HL-60 (cell line): ENCODE measurements around the gene PLCB1.

Source experiments
- POLR2AphosphoS5 ChIP-seq: IDR thresholded peaks from 2 replicates; pipeline ENCODE4 v1.6.1; 2012; ENCODE audit warnings: low read depth
- TF ChIP-seq, protein P1 (sequence below): IDR thresholded peaks from one replicate; pipeline ENCODE4 v1.5.1; 2011; ENCODE audit warnings: low read length, control low read depth, inconsistent platforms; ENCODE audit not compliant: insufficient read depth

DNA sequence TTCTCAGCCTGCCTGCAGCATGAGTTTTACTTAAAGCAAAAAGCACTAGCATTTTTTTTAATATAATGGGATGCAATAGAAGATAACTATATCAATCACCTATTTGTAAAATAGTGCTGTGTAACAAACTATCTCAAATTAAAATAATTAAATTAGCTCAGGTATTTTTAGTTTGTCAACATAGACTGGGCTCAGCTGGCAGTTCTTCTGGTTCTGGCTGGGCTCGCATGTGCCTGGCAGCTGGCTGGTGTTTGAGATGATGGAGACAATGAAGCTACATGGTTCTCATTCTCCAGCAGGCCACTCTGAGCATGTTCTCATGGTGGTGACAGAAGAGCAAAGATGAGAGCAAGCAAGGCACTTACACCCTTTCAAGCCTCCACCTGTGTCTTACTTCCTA lies 181.0 kb downstream of the PLCB1 start:
- no peak for TF ChIP-seq POLR2AphosphoS5
- TF ChIP-seq, protein P1, sequence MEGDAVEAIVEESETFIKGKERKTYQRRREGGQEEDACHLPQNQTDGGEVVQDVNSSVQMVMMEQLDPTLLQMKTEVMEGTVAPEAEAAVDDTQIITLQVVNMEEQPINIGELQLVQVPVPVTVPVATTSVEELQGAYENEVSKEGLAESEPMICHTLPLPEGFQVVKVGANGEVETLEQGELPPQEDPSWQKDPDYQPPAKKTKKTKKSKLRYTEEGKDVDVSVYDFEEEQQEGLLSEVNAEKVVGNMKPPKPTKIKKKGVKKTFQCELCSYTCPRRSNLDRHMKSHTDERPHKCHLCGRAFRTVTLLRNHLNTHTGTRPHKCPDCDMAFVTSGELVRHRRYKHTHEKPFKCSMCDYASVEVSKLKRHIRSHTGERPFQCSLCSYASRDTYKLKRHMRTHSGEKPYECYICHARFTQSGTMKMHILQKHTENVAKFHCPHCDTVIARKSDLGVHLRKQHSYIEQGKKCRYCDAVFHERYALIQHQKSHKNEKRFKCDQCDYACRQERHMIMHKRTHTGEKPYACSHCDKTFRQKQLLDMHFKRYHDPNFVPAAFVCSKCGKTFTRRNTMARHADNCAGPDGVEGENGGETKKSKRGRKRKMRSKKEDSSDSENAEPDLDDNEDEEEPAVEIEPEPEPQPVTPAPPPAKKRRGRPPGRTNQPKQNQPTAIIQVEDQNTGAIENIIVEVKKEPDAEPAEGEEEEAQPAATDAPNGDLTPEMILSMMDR, result no peak
